Natural killer cell (primary cell): Measurements from ENCODE around the gene PLCD1. TPM values are rescaled to one million over a fixed set of nuclear protein-coding genes. Genes with fewer than 3 reads are reported as not detected.
A peak's percentile ranks its signal among the peaks of the same experiment; 100 is the strongest.

Source experiments
- ATAC-seq, 3 donors: fragments of 150-1000 bp in 2 of 3; fragments of 200-7000 bp in 1 of 3; cut with Tn5 transposase; 1 replicate in 1 of 3; 2 replicates in 2 of 3; pipeline ENCODE4 v1.10.0; 2021; ENCODE audit warnings: mild to moderate bottlenecking in 2 of 3, moderate library complexity in 2 of 3
- DNase-seq, 2 donors: peaks; one replicate each; pipeline versions ENCODE4 v3.0.0 to v3.0.0-alpha.2; 2013 to 2021; ENCODE audit warnings: mixed read lengths in 1 of 2
- H3K27ac ChIP-seq: one replicate; pipeline ENCODE4 v1.5.1; 2013; ENCODE audit warnings: mild to moderate bottlenecking, low read length
- H3K27me3 ChIP-seq: one replicate; pipeline ENCODE4 v1.6.1; 2013; ENCODE audit warnings: low read length; ENCODE audit not compliant: control insufficient read depth, insufficient read depth
- H3K36me3 ChIP-seq: one replicate; pipeline ENCODE4 v1.6.1; 2013; ENCODE audit warnings: low read length; ENCODE audit not compliant: control insufficient read depth, insufficient read depth
- H3K4me1 ChIP-seq: one replicate; pipeline ENCODE4 v1.6.1; 2013; ENCODE audit warnings: low read length; ENCODE audit not compliant: control insufficient read depth, insufficient read depth
- H3K4me3 ChIP-seq: one replicate; pipeline ENCODE4 v1.5.1; 2013; ENCODE audit warnings: low read length
- H3K9me3 ChIP-seq: one replicate; pipeline ENCODE4 v1.6.1; 2013; ENCODE audit warnings: low read length; ENCODE audit not compliant: control insufficient read depth, insufficient read depth
- H3K27ac Mint-ChIP-seq, 2 donors: one replicate each; pipeline ENCODE4 v1.8.0; 2022; ENCODE audit warnings: mild to moderate bottlenecking in 2 of 2, mixed read lengths in 2 of 2, moderate library complexity in 1 of 2
- H3K27me3 Mint-ChIP-seq, 2 donors: one replicate each; pipeline ENCODE4 v1.8.0; 2022; ENCODE audit warnings: low read depth in 2 of 2, mixed read lengths in 2 of 2
- H3K36me3 Mint-ChIP-seq: one replicate; pipeline ENCODE4 v1.8.0; 2022; ENCODE audit warnings: mixed read lengths
- H3K4me1 Mint-ChIP-seq, 2 donors: one replicate each; pipeline ENCODE4 v1.8.0; 2022; ENCODE audit warnings: mixed read lengths in 2 of 2
- H3K4me3 Mint-ChIP-seq: one replicate; pipeline ENCODE4 v1.8.0; 2022; ENCODE audit warnings: mild to moderate bottlenecking, moderate library complexity, mixed read lengths
- H3K9me3 Mint-ChIP-seq, 2 donors: one replicate each; pipeline ENCODE4 v1.8.0; 2022; ENCODE audit warnings: mixed read lengths in 2 of 2
- CTCF ChIP-seq: fragments of 200-600 bp; IDR thresholded peaks from one replicate; pipeline ENCODE4 v1.8.0; 2022; ENCODE audit warnings: antibody characterized with exemption
- WGBS: methylation state at CpG from one replicate; pipeline ENCODE4 v1.1.7; 2013; ENCODE audit warnings: missing lambda C conversion rate; ENCODE audit not compliant: insufficient coverage; 5-methylcytosine and 5-hydroxymethylcytosine counted together
- intact Hi-C: fragments of 100-400 bp; cut with micrococcal nuclease; formaldehyde crosslinking; loops from one replicate; pipeline ENCODE4 v1.14.2; 2022
- total RNA-seq, 4 donors: library from RNA; stranded (reverse); fragments of 120-200 nt in 1 of 4; gene quantifications; one replicate each; pipeline versions ENCODE4 v1.2.3 to v1.2.4, GENCODE V29; 2013 to 2022

PLCD1 gene
- total RNA-seq, 3 donors from 2014 or later (not counting 1 experiment from before 2014, with no cell fraction given): 27.7 to 38.1 (median 29.4) TPM

- Histone ChIP-seq H3K27me3 (no peaks in the 10 kb centered on the region), H3K27ac (no peak overlapping the region), H3K36me3 (no peaks in the 10 kb centered on the region), H3K4me3 (no peak overlapping the region), H3K9me3 (no peaks in the 10 kb centered on the region), H3K4me1 (no peaks in the 10 kb centered on the region)
- intact Hi-C loops: no loop called here
- no peak for TF ChIP-seq CTCF
- no peak overlapping the region for H3K4me3 Mint-ChIP-seq
- H3K27me3 Mint-ChIP-seq: peaks cover 2 to 11% of the 10 kb centered on the region in 2 donors
- no peak overlapping the region for H3K27ac Mint-ChIP-seq
- H3K4me1 Mint-ChIP-seq: peaks cover 0 to 9% of the 10 kb centered on the region in 2 donors
- DNase-seq (no peak), ATAC-seq (no peak)
- no peaks in the 10 kb centered on the region for H3K36me3 Mint-ChIP-seq
- 52% methylated on average over 3 of the region's 6 CpGs for WGBS
- H3K9me3 Mint-ChIP-seq: no peaks in the 10 kb centered on the region
Measured at GRCh38 chr3:37961622-37962431, 67.6 kb downstream of the PLCD1 start.

DNA sequence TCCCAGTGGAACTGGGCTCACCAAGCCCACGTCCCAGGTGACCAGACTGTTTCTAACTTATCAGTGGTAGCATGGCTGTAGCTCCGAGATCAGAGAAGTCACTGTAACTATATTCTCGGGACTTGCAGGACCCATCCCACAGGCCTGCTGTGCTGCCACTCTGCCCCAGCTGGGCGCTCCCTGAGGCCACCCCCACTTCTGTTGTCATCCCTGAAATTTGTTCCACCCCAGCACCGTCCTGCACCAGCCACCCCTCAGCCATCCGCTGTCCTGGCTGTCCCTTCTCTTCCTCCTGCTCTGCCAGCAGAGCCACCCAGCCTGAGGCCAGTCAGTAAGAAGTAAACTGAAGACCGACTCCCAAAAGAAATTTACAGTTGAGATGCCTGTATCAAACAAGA is 71.9 kb downstream of the PLCD1 start:
- Histone ChIP-seq H3K9me3 (no peaks in the 10 kb centered on the region), H3K4me1 (no peaks in the 10 kb centered on the region), H3K36me3 (no peaks in the 10 kb centered on the region), H3K4me3 (no peak overlapping the region), H3K27me3 (no peaks in the 10 kb centered on the region), H3K27ac (no peak overlapping the region)
- Mint-ChIP-seq H3K4me3 (no peak overlapping the region), H3K27me3 (no peaks in the 10 kb centered on the region), H3K4me1 (peaks cover 0 to 9% of the 10 kb centered on the region in 2 donors), H3K36me3 (no peaks in the 10 kb centered on the region), H3K9me3 (no peaks in the 10 kb centered on the region), H3K27ac (peak overlapping the region; percentile 2 to 82)
- DNase-seq (no peak), ATAC-seq (no peak)
- intact Hi-C loops: no loop called here
- 67% methylated on average over 7 of the region's 7 CpGs for WGBS
- TF ChIP-seq CTCF: no peak

Other genes starting within 250 kb of the PLCD1 start
- 1 to 10 TPM in 2 of 3 donors, under 1 TPM in 1; 0.50 to 3.4 (median 1.8) TPM for gene CTDSPL, start 167.8 kb downstream of the PLCD1 start, total RNA-seq
- 10 to 100 TPM; 25.6 to 27.8 (median 26.9) TPM for gene VILL, start 38.9 kb downstream of the PLCD1 start, total RNA-seq
- 1 to 10 TPM; 6.1 to 7.5 (median 7.0) TPM for gene DLEC1, start 9.6 kb upstream of the PLCD1 start, total RNA-seq
- gene ACAA1, start 107.5 kb upstream of the PLCD1 start, total RNA-seq: 100 to 1,000 TPM in 1 of 3 donors, 10 to 100 TPM in 2; 79.4 to 101 (median 93.9) TPM
- gene MYD88, start 109.0 kb upstream of the PLCD1 start, total RNA-seq: 10 to 100 TPM; 60.5 to 71.0 (median 67.7) TPM
- gene OXSR1, start 135.9 kb upstream of the PLCD1 start, total RNA-seq: 10 to 100 TPM; 37.2 to 46.1 (median 44.0) TPM
- under 1 TPM; 0.16 to 0.85 (median 0.40) TPM for gene SLC22A13, start 236.2 kb upstream of the PLCD1 start, total RNA-seq